Thyroid gland (tissue), 4 donors: Measurements from ENCODE around the gene PIP4K2B. TPM values are rescaled to one million over a fixed set of nuclear protein-coding genes. Genes with fewer than 3 reads are reported as not detected.

ENCODE experiments used
- DNase-seq, 2 donors: peaks; one replicate each; pipeline ENCODE4 v3.0.0-alpha.2; 2019
- H3K27ac ChIP-seq, 3 donors: fragments of 200-600 bp; sonication (generic); 1 replicate in 2 of 3; 2 replicates in 1 of 3; pipeline ENCODE4 v1.5.1; 2016 to 2019; ENCODE audit warnings: mild to moderate bottlenecking in 1 of 3, moderate library complexity in 1 of 3
- H3K27me3 ChIP-seq: fragments of 200-600 bp; sonication (generic); one replicate; pipeline ENCODE4 v1.5.1; 2019
- H3K36me3 ChIP-seq, 2 donors: fragments of 200-600 bp; sonication (generic); one replicate each; pipeline ENCODE4 v1.5.1; 2016 to 2019
- H3K4me1 ChIP-seq, 2 donors: fragments of 200-600 bp; sonication (generic); one replicate each; pipeline ENCODE4 v1.5.1; 2017 to 2019
- H3K4me3 ChIP-seq, 3 donors: fragments of 200-600 bp; sonication (generic); replicated peaks in 1 of 3; 1 replicate in 2 of 3; 2 replicates in 1 of 3; pipeline ENCODE4 v1.5.1; 2016; ENCODE audit warnings: mild to moderate bottlenecking in 1 of 3
- H3K9me3 ChIP-seq: fragments of 200-600 bp; sonication (generic); one replicate; pipeline ENCODE4 v1.5.1; 2017
- POLR2A ChIP-seq, 2 donors: fragments of 450-650 bp; IDR thresholded peaks; one replicate each; pipeline ENCODE4 v1.6.1; 2017; ENCODE audit warnings: antibody characterized with exemption in 2 of 2, mild to moderate bottlenecking in 2 of 2, moderate library complexity in 1 of 2
- WGBS, 2 donors: methylation state at CpG; one replicate each; pipeline ENCODE4 v1.1.5; 2017; 5-methylcytosine and 5-hydroxymethylcytosine counted together
- intact Hi-C: fragments of 100-400 bp; cut with DNase I; formaldehyde crosslinking; loops from one replicate; pipeline ENCODE4 v1.15.1; 2023
- total RNA-seq, 4 donors: library from RNA; depleted of rRNA; stranded (reverse); fragments of >200 nt; gene quantifications; one replicate each; pipeline ENCODE4 v1.2.3, GENCODE V29; 2016
- TF ChIP-seq, protein P1 (sequence below), 6 experiments: fragments of 200-600 bp in 3 of 6; fragments of 450-650 bp in 3 of 6; sonication (generic) in 3 of 6; IDR thresholded peaks; one replicate each; pipeline ENCODE4 v1.5.1; 2016 to 2019; ENCODE audit warnings: antibody characterized with exemption in 6 of 6, mild to moderate bottlenecking in 2 of 6, inconsistent platforms in 1 of 6, moderate library complexity in 1 of 6

The PIP4K2B gene
- total RNA-seq, 4 donors from 2014 or later, result 40.8 to 48.6 (median 43.8) TPM

DNA sequence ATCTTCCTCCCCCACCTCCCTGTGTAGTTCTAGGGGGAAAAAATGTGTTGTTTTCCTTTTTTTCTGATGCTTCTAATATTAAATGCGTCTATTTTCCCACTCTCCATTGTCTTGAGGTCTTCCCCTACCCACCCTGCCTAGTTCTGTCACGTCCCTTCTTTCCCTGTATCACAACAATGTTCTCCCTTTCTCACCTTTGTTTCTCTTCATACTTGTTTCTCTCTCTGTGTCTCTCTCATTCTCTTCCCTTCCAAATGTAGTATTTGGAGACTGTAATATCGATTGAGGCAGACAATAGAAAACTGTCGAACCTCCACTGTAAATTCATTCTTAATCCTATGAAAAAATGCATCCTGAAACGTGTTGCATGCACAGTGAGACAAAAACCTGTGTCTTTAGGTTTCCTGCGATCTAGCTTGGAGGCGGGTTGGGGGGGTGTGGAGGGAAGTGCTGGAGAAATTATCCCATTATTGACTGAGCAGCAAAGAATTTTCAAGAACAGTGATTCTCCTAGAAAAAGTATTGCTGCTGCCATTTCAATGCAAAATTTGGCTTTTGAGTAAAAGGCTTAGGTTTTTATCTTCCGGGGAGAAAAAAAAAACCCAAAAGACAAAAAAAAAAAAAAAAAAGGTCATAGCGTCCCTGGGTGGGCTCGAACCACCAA lies 48.1 kb downstream of the PIP4K2B start:
- H3K27ac ChIP-seq, result peak overlapping the region; percentile 3 to 93 (median 4)
- H3K9me3 ChIP-seq, result no peaks in the 10 kb centered on the region
- H3K4me3 ChIP-seq, result peak overlapping the region in 1 of 3 donors; percentile 97
- peaks cover 6 to 9% of the 10 kb centered on the region in 2 donors for H3K36me3 ChIP-seq
- H3K4me1 ChIP-seq, result peaks cover 41 to 43% of the 10 kb centered on the region in 2 donors
- H3K27me3 ChIP-seq, result no peaks in the 10 kb centered on the region
- TF ChIP-seq POLR2A (IDR thresholded peaks at IDR 0.05), result no peak
- TF ChIP-seq, protein P1, sequence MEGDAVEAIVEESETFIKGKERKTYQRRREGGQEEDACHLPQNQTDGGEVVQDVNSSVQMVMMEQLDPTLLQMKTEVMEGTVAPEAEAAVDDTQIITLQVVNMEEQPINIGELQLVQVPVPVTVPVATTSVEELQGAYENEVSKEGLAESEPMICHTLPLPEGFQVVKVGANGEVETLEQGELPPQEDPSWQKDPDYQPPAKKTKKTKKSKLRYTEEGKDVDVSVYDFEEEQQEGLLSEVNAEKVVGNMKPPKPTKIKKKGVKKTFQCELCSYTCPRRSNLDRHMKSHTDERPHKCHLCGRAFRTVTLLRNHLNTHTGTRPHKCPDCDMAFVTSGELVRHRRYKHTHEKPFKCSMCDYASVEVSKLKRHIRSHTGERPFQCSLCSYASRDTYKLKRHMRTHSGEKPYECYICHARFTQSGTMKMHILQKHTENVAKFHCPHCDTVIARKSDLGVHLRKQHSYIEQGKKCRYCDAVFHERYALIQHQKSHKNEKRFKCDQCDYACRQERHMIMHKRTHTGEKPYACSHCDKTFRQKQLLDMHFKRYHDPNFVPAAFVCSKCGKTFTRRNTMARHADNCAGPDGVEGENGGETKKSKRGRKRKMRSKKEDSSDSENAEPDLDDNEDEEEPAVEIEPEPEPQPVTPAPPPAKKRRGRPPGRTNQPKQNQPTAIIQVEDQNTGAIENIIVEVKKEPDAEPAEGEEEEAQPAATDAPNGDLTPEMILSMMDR (IDR thresholded peaks at IDR 0.05), result no peak
- DNase-seq, result no peak
- intact Hi-C loops, result no loop called here
- 3 to 4% methylated on average over 10 of the region's 10 CpGs for WGBS, 2 donors

DNA sequence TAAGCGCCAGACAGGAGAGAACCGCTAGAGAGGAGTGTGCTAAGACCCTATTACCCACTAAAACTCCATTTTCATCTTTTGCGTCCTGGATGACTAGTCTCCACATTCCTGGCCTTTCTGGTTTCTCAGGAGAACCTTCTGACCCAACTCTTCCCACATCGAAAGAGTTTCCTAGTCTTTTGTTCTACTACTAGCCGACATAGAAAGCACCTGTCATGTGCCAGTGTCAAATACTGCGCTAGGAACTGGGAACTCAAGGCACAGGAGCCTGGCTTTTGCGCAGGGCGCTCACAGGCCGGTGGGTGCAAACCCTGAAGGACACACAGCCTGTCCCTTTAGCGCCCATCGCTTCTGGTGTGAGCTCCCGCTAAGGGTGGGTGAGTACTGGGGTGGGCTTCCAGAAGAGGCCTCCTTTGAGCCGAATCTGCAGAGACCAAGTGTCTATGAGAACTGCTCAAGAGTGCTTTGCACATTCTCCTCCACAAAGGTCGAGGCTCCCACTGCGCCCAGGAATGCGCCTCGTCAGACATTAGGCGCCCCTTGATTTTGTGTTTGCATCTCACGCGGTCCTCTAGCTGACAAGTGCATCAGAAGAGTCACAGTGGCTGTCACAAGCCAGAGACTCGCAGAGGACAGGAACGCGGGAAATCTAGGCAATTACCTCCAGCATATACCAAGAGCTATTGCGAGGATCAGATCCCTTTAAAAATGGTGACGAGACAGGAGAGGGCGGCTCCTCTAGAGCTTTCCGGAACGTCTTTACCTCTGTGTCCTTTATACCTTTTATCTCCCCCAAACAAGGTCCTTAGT lies 48.8 kb downstream of the PIP4K2B start:
- peak overlapping the region; percentile 73 to 93 (median 80) for H3K27ac ChIP-seq
- 20% methylated on average over 22 to 28 of the region's 28 CpGs for WGBS, 2 donors
- intact Hi-C loops, result no loop called here
- peaks cover 0 to 3% of the 10 kb centered on the region in 2 donors for H3K36me3 ChIP-seq
- TF ChIP-seq, protein P1 (IDR thresholded peaks at IDR 0.05), result no peak
- TF ChIP-seq POLR2A (IDR thresholded peaks at IDR 0.05), result no peak
- peaks cover 48 to 49% of the 10 kb centered on the region in 2 donors for H3K4me1 ChIP-seq
- peak overlapping the region in 1 of 3 donors; percentile 97 for H3K4me3 ChIP-seq
- DNase-seq, result peak; percentile 43 to 52
- H3K27me3 ChIP-seq, result no peaks in the 10 kb centered on the region
- H3K9me3 ChIP-seq, result no peaks in the 10 kb centered on the region

DNA sequence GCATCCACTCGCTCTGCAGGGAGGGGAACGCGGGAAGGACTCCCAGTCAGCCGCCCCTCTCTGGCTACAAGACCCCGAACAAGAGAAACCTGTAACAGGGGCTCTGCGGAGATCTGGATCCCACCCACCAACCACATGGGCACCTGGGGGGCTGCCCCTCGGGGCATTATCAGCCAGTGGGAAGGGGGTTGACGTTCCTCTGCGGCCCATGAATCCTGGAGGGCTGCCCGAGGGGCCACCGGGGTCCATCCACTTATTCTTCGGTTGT lies 49.4 kb downstream of the PIP4K2B start:
- peak overlapping the region in 2 of 3 donors; percentile 10 to 86 for H3K4me3 ChIP-seq
- H3K27me3 ChIP-seq, result no peaks in the 10 kb centered on the region
- H3K9me3 ChIP-seq, result no peaks in the 10 kb centered on the region
- DNase-seq, result no peak
- TF ChIP-seq, protein P1 (IDR thresholded peaks at IDR 0.05), result no peak
- no peak for TF ChIP-seq POLR2A (IDR thresholded peaks at IDR 0.05)
- WGBS, 2 donors, result 8% methylated on average over 7 to 8 of the region's 12 CpGs
- H3K4me1 ChIP-seq, result peaks cover 49% of the 10 kb centered on the region in 2 donors
- peaks cover 0 to under 1% of the 10 kb centered on the region in 2 donors for H3K36me3 ChIP-seq
- intact Hi-C loops, result no loop called here
- H3K27ac ChIP-seq, result peak overlapping the region; percentile 73 to 93 (median 80)

DNA sequence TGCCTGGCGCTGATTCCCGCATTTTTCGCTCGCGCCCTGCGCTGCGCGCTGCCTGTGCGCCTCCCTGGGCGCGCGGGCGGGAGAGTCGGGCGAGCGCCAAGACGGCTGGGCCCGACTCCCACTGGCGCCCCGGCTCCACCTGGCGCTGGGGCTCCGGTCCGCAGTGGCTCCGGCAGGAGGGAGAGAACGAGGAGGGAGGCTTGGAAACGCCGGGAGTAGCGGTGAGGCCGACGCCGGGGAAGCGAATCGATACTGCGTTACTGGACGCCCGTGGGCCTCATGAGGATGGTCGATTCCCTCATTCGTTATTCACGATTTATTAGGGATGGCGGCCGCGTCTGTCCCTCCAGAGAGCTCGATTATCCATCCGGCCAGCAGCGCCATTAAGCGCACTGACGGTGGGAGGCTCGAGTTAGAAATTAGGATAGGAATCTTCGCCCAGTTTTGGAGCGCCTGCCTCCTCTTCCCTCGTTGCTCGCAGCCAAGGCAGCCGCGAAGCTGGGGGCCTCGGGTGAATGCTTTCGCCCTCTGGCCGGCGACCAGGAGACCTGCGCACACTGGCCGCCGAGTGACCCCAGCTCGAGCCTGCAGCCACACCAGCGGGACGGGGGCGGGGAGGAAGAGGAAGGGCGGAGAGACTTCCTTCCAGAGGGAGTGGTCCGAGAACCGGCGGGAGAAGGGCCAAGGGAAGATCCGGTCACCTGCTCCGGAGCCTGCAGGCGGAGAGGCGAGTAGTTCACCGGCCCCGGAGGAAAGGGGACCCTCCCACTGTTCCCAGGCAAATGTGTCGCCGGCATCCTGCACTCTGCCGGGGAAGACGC lies 49.9 kb downstream of the PIP4K2B start:
- Histone ChIP-seq H3K9me3 (no peaks in the 10 kb centered on the region), H3K4me3 (peak overlapping the region; percentile 48 to 86 (median 50)), H3K27ac (peak overlapping the region; percentile 77 to 93 (median 80)), H3K4me1 (peaks cover 49% of the 10 kb centered on the region in 2 donors), H3K36me3 (no peaks in the 10 kb centered on the region), H3K27me3 (no peaks in the 10 kb centered on the region)
- DNase-seq, result peak; percentile 96 to 97
- intact Hi-C loops, result no loop called here
- 1% methylated on average over 47 to 59 of the region's 79 CpGs for WGBS, 2 donors
- TF ChIP-seq POLR2A (IDR thresholded peaks at IDR 0.05), result peak; percentile 70 to 84
- TF ChIP-seq, protein P1 (IDR thresholded peaks at IDR 0.05), result peak in 1 of 6 experiments; percentile 10
